Measurements from ENCODE around the gene S1PR5.

- no peak for TF ChIP-seq CTCF (IDR thresholded peaks at IDR 0.05)
- TF ChIP-seq POLR2A (IDR thresholded peaks at IDR 0.05), result no peak
- no peak for TF ChIP-seq POLR2AphosphoS5 (IDR thresholded peaks at IDR 0.05)
Measured at GRCh38 chr19:10553087-10553667, 35.9 kb upstream of the S1PR5 start.

All from breast epithelium (tissue), 3 donors.